Neural progenitor cell (in vitro differentiated cells): ENCODE measurements around the gene N4BP3. TPM values are rescaled to one million over a fixed set of nuclear protein-coding genes. Genes with fewer than 3 reads are reported as not detected.

Experiments used
- DNase-seq: peaks from one replicate; pipeline ENCODE4 v3.0.0-alpha.2; 2016; ENCODE audit warnings: low spot score
- H2AFZ ChIP-seq: fragments of 200-600 bp; sonication (generic); replicated peaks from 2 replicates; pipeline ENCODE4 v1.6.1; 2016; ENCODE audit warnings: antibody characterized with exemption
- H3F3A ChIP-seq: fragments of 200-600 bp; sonication (generic); 2 replicates; pipeline ENCODE4 v1.6.1; 2016; ENCODE audit warnings: antibody characterized with exemption, low read depth
- H3K27ac ChIP-seq: fragments of 200-600 bp; sonication (generic); 2 replicates; pipeline ENCODE4 v1.5.1; 2016; ENCODE audit warnings: mild to moderate bottlenecking
- H3K27me3 ChIP-seq: fragments of 200-600 bp; sonication (generic); 2 replicates; pipeline ENCODE4 v1.6.1; 2016; ENCODE audit warnings: mild to moderate bottlenecking, moderate library complexity
- H3K36me3 ChIP-seq: fragments of 200-600 bp; sonication (generic); 2 replicates; pipeline ENCODE4 v1.5.1; 2016
- H3K4me1 ChIP-seq: fragments of 200-600 bp; sonication (generic); 2 replicates; pipeline ENCODE4 v1.6.1; 2016; ENCODE audit warnings: mixed run types
- H3K4me2 ChIP-seq: fragments of 200-600 bp; sonication (generic); 2 replicates; pipeline ENCODE4 v1.6.1; 2016
- H3K4me3 ChIP-seq: fragments of 200-600 bp; sonication (generic); 2 replicates; pipeline ENCODE4 v1.5.1; 2016
- H3K79me2 ChIP-seq: fragments of 200-600 bp; sonication (generic); 2 replicates; pipeline ENCODE4 v1.6.1; 2016; ENCODE audit warnings: low read depth
- H3K9ac ChIP-seq: fragments of 200-600 bp; sonication (generic); 2 replicates; pipeline ENCODE4 v1.6.1; 2016
- H3K9me3 ChIP-seq: fragments of 200-600 bp; sonication (generic); 2 replicates; pipeline ENCODE4 v1.5.1; 2016; ENCODE audit warnings: low read depth
- H4K20me1 ChIP-seq: fragments of 200-600 bp; sonication (generic); 2 replicates; pipeline ENCODE4 v1.6.1; 2016; ENCODE audit warnings: low read depth
- H3K27ac Mint-ChIP-seq: 3 replicates; pipeline ENCODE4 v1.8.0; 2021; ENCODE audit warnings: mixed read lengths
- H3K27me3 Mint-ChIP-seq: 2 replicates; pipeline ENCODE4 v1.8.0; 2022; ENCODE audit warnings: low read depth, mild to moderate bottlenecking, inconsistent platforms, moderate library complexity, mixed read lengths; ENCODE audit not compliant: insufficient read depth
- H3K36me3 Mint-ChIP-seq: 3 replicates; pipeline ENCODE4 v1.8.0; 2021; ENCODE audit warnings: mixed read lengths
- H3K4me1 Mint-ChIP-seq: 3 replicates; pipeline ENCODE4 v1.8.0; 2021; ENCODE audit warnings: mixed read lengths
- H3K4me3 Mint-ChIP-seq: 3 replicates; pipeline ENCODE4 v1.8.0; 2021; ENCODE audit warnings: mild to moderate bottlenecking, moderate library complexity, mixed read lengths
- H3K9me3 Mint-ChIP-seq: 3 replicates; pipeline ENCODE4 v1.8.0; 2020; ENCODE audit warnings: mixed read lengths
- CTCF ChIP-seq: fragments of 200-600 bp; sonication (generic); IDR thresholded peaks from 2 replicates; pipeline ENCODE4 v1.5.1; 2017; ENCODE audit warnings: antibody characterized with exemption, mild to moderate bottlenecking
- EZH2 ChIP-seq: fragments of 200-600 bp; sonication (generic); IDR thresholded peaks from 2 replicates; pipeline ENCODE4 v1.6.1; 2017; ENCODE audit warnings: antibody characterized with exemption, mild to moderate bottlenecking, moderate library complexity
- EZH2phosphoT487 ChIP-seq: fragments of 200-600 bp; sonication (generic); IDR thresholded peaks from 2 replicates; pipeline ENCODE4 v1.6.1; 2017; ENCODE audit warnings: antibody characterized with exemption
- total RNA-seq: library from RNA; depleted of rRNA; stranded (reverse); fragments of >200 nt; gene quantifications from 2 replicates; pipeline ENCODE4 v1.2.3, GENCODE V29; 2015; ENCODE audit warnings: low replicate concordance

The N4BP3 gene
- total RNA-seq, 1 donor from 2014 or later, result 4.1 TPM

DNA sequence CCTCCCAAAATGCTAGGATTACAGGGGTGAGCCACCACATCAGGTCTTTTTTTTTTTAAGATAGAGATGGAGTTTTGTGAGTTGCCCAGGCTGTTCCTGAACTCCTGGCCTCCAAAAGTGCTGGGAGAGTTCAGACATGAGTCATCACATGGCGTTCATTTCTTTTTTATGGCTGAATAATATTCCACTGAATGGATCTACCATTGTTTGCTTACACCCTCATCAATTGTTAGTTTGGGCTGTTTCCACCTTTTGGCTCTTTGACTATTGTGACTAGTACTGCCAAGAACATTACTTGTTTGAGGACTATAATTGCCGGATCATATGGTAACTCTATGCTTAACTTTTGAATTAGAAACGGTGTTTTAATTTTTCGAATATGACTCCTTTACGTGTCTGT is 787 bp upstream of the N4BP3 start:
- Mint-ChIP-seq H3K27me3 (peaks cover 14% of the 10 kb centered on the region), H3K36me3 (no peaks in the 10 kb centered on the region), H3K9me3 (no peaks in the 10 kb centered on the region), H3K27ac (no peak overlapping the region), H3K4me3 (peak overlapping the region; percentile 89), H3K4me1 (peaks cover 44% of the 10 kb centered on the region)
- H3F3A ChIP-seq, result peaks cover 57% of the 10 kb centered on the region
- no peak for DNase-seq
- H3K9me3 ChIP-seq, result no peaks in the 10 kb centered on the region
- TF ChIP-seq CTCF, result no peak
- TF ChIP-seq EZH2, result no peak
- TF ChIP-seq EZH2phosphoT487, result no peak
- peak overlapping the region; percentile 77 for H3K4me3 ChIP-seq
- H3K9ac ChIP-seq, result no peak overlapping the region
- H4K20me1 ChIP-seq, result peaks cover 28% of the 10 kb centered on the region
- H2AFZ ChIP-seq, result peak overlapping the region; percentile 84
- H3K27ac ChIP-seq, result no peak overlapping the region
- peak overlapping the region; percentile 99 for H3K4me2 ChIP-seq
- H3K79me2 ChIP-seq, result peaks cover 33% of the 10 kb centered on the region
- no peaks in the 10 kb centered on the region for H3K36me3 ChIP-seq
- H3K4me1 ChIP-seq, result peaks cover 37% of the 10 kb centered on the region
- H3K27me3 ChIP-seq, result peaks cover 12% of the 10 kb centered on the region

DNA sequence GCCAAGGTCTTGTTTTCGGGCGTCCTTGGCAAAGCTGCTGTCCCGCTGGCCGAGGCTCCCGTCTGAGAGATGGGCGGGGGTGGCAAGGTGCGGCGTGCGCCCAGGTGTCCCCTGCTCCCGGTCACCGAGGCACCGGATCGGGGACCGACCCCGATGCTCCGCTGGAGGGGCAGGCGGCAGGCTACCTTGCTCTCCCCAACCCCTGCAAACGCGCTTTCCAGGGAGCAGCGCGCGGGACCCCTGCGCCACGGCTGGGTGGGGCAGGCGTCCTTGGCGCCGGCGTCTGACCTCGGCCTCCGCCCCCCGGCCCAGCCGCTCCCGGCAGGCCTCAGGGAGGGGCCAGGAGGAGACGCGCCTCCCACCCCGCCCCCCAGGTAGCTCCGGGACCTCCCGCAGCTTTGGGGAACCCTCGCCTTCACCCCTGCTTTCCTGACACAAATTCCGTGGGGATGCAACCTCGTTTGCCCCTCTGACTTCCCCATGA is 551 bp downstream of the N4BP3 start:
- Mint-ChIP-seq H3K27ac (peak overlapping the region; percentile 70), H3K9me3 (no peaks in the 10 kb centered on the region), H3K4me3 (peak overlapping the region; percentile 95), H3K27me3 (peaks cover 12% of the 10 kb centered on the region), H3K36me3 (no peaks in the 10 kb centered on the region), H3K4me1 (peaks cover 34% of the 10 kb centered on the region)
- peaks cover 12% of the 10 kb centered on the region for H3K27me3 ChIP-seq
- H3K4me1 ChIP-seq, result peaks cover 29% of the 10 kb centered on the region
- H3F3A ChIP-seq, result peaks cover 45% of the 10 kb centered on the region
- DNase-seq, result peak; percentile 61
- TF ChIP-seq EZH2phosphoT487, result no peak
- TF ChIP-seq CTCF, result no peak
- TF ChIP-seq EZH2, result no peak
- no peaks in the 10 kb centered on the region for H3K9me3 ChIP-seq
- H3K4me2 ChIP-seq, result peak overlapping the region; percentile 99
- H3K4me3 ChIP-seq, result peak overlapping the region; percentile 77
- no peak overlapping the region for H3K27ac ChIP-seq
- peaks cover 28% of the 10 kb centered on the region for H4K20me1 ChIP-seq
- peak overlapping the region; percentile 84 for H2AFZ ChIP-seq
- peaks cover 43% of the 10 kb centered on the region for H3K79me2 ChIP-seq
- no peak overlapping the region for H3K9ac ChIP-seq
- H3K36me3 ChIP-seq, result no peaks in the 10 kb centered on the region

DNA sequence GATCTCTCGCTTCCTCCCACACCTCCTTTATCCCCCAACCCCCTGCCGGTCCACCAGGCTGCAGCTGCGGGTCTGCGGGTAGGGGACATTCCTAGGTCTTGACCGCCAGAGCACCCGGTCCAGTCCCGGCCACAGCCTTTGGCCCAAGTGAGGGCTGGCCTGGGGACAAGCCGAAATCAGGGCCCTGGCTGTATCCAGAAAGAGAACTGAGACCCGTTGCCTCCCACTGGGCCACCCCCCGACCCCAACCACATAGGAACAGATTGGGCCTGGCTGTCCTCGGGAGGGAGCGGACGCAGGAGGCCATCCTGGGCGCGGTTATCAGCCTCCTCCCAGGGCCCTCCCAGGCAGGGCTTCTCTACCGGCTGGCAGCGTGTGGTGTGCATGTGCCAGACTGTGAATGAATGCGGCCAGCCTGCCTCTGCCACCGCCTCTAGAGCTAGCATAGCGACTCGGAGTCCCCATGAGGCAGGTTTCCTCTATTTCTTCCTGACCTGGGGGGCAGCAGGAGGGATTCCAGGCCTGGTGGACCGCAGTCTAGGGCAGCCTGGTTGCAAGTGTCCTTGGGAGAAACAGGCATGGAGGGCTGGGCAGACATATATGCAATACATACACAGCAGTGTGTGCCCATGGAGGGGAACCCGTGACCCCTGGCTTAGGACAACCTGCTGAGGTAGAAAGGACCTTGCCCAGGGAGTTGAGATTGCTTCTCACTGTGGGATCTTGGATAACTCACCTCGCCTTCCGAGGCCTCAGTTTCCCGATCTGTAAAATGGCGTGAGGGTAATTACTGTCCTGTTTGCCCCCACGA is 1.2 kb downstream of the N4BP3 start:
- Histone ChIP-seq H3F3A (peaks cover 45% of the 10 kb centered on the region), H3K36me3 (no peaks in the 10 kb centered on the region), H4K20me1 (peaks cover 28% of the 10 kb centered on the region), H3K4me3 (peak overlapping the region; percentile 77), H3K27me3 (peaks cover 12% of the 10 kb centered on the region), H2AFZ (no peak overlapping the region), H3K79me2 (peaks cover 43% of the 10 kb centered on the region), H3K9ac (no peak overlapping the region), H3K4me2 (peak overlapping the region; percentile 99), H3K9me3 (no peaks in the 10 kb centered on the region), H3K27ac (peak overlapping the region; percentile 96), H3K4me1 (peaks cover 29% of the 10 kb centered on the region)
- H3K36me3 Mint-ChIP-seq, result no peaks in the 10 kb centered on the region
- H3K27me3 Mint-ChIP-seq, result peaks cover 12% of the 10 kb centered on the region
- TF ChIP-seq EZH2phosphoT487 (no peak), CTCF (no peak), EZH2 (no peak)
- H3K4me1 Mint-ChIP-seq, result peaks cover 31% of the 10 kb centered on the region
- DNase-seq, result peak; percentile 67
- peak overlapping the region; percentile 93 for H3K27ac Mint-ChIP-seq
- H3K9me3 Mint-ChIP-seq, result no peaks in the 10 kb centered on the region
- peak overlapping the region; percentile 95 for H3K4me3 Mint-ChIP-seq
